Cardiac fibroblast (primary cell): ENCODE results near the gene GPR65.
A peak's percentile ranks its signal among the peaks of the same experiment; 100 is the strongest.

Source experiments
- DNase-seq, 2 donors: peaks; one replicate each; pipeline versions ENCODE4 v3.0.0 to v3.0.0-alpha.2; 2010; ENCODE audit warnings: low read depth in 2 of 2
- H3K4me3 ChIP-seq, 2 donors: replicated peaks in 1 of 2; 1 replicate in 1 of 2; 2 replicates in 1 of 2; pipeline ENCODE4 v1.5.1; 2011; ENCODE audit warnings: low read depth in 2 of 2, low read length in 2 of 2, mild to moderate bottlenecking in 2 of 2, moderate library complexity in 1 of 2
- TF ChIP-seq, protein P1 (sequence below): IDR thresholded peaks from one replicate; pipeline ENCODE4 v1.5.1; 2011; ENCODE audit warnings: low read depth, mild to moderate bottlenecking, low read length, inconsistent platforms

Gene GPR65, protein sequence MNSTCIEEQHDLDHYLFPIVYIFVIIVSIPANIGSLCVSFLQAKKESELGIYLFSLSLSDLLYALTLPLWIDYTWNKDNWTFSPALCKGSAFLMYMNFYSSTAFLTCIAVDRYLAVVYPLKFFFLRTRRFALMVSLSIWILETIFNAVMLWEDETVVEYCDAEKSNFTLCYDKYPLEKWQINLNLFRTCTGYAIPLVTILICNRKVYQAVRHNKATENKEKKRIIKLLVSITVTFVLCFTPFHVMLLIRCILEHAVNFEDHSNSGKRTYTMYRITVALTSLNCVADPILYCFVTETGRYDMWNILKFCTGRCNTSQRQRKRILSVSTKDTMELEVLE

DNA sequence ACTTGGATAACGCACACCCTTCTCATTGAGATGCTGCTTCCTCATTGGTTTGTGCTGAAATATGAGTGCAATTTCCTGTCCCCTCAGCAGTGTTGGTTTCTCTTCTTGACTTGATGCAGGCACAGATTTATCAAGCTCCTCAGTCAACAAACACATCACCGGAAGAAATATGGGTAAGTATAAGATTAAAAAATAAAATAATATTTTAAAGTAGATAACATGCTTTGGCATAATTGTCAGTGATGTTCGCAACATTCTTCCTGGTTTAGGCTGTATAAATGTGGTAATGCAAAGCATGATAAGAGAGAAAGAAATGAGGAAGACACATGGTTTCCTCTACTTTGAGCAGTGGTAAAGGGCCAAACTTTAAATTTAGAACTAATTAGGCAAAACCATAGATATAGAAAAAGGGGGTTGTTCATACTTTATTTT, at the start of gene GPR65:
GPR65 (plus strand) TSS at position 86 of the 432 bp plus-strand sequence. CDS start 5,713 bp downstream, outside the sequence.
- H3K4me3 ChIP-seq, result no peak within 1 kb of the TSS
- TF ChIP-seq, protein P1, sequence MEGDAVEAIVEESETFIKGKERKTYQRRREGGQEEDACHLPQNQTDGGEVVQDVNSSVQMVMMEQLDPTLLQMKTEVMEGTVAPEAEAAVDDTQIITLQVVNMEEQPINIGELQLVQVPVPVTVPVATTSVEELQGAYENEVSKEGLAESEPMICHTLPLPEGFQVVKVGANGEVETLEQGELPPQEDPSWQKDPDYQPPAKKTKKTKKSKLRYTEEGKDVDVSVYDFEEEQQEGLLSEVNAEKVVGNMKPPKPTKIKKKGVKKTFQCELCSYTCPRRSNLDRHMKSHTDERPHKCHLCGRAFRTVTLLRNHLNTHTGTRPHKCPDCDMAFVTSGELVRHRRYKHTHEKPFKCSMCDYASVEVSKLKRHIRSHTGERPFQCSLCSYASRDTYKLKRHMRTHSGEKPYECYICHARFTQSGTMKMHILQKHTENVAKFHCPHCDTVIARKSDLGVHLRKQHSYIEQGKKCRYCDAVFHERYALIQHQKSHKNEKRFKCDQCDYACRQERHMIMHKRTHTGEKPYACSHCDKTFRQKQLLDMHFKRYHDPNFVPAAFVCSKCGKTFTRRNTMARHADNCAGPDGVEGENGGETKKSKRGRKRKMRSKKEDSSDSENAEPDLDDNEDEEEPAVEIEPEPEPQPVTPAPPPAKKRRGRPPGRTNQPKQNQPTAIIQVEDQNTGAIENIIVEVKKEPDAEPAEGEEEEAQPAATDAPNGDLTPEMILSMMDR, result no peak
- peak; percentile 49 to 51 for DNase-seq

DNA sequence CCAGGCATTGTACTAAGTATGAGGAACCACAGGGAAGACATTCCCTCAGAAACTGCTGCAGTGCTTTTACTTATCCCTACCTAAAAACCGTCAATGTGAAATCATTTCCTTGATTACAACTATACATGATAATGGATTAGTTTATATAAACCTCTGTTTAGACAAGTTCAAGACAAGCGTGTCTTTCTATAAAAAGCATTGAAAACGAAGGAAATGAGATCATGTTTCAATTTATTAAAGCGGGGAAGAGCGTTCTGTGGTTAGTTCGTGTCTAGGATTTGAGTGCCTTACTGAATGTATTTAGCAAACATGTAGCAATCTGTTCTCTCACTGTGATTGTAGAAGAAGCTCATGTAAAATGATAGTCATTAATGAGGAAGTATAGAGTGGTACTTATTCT, 49.4 kb upstream of the GPR65 start:
- no peak overlapping the region for H3K4me3 ChIP-seq
- no peak for DNase-seq
- TF ChIP-seq, protein P1, result no peak

DNA sequence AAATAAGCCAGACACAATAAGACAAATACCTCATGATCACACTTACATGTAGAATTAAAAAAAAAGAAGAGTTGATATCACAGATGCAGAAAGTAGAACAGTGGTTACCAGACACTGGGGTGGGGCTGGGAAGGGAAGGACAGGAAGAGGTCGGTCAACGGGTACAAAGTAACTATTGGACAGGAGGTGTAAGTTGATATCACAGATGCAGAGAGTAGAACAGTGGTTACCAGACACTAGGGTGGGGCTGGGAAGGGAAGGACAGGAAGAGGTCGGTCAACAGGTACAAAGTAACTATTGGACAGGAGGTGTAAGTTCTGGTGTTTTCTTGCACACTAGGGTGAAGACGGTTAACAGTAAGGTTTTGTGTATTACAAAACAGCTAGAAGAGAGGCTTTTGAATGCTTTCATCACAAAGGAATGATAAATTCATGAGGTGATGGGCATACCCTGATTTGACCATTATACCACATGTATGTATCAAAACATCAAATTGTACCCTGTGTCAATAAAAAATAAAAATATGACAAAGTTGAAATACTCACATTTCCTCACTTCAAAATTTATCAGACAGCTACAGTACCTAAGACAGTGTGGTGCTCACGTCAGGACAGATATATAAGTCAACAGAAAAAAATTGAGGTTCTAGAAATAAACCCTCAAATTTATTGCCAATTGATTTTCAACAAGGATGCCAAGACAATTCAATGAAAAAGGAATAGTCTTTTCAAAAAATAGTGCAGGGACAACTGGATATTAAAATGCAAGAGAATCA, 44.7 kb upstream of the GPR65 start:
- no peak overlapping the region for H3K4me3 ChIP-seq
- DNase-seq, result no peak
- TF ChIP-seq, protein P1, result no peak

DNA sequence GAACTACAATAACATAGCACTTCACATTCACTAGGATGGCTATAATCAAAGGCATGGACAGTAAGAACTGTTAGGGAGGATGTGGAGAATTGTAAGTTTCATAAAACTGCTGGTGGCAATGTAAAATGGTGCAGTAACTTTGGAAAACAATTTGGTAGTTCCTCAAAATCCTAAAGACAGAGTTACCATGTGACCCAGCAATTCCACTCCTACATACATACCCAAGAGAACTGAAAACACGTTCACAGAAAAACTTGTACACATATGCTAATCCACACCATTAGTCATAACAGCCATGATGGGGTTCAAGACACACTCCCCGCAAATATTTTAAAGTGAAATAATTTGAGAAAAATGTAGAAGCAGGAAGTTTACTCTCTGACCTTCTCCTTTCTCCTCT, 43.7 kb upstream of the GPR65 start:
- no peak overlapping the region for H3K4me3 ChIP-seq
- no peak for DNase-seq
- TF ChIP-seq, protein P1, result no peak

DNA sequence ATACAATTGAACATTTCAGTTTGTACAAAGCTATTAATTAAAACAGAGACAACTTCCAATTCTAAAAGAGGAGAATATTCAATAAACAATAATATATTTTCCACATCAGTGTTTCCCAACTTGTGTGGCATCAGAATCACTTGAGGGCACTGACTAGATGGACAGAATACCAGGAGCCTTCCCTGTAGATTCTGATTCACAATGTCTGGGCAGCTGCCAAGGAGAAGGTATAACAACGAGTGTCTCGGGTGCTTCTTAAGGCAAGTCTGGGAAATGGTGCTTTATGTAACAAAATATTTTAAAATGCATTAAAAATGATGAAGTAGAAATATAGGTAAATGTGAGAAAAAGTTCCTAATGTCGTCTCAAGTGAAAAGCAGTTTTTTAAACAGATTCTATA, 38.1 kb upstream of the GPR65 start:
- H3K4me3 ChIP-seq, result no peak overlapping the region
- peak in 1 of 2 donors; percentile 36 for DNase-seq
- TF ChIP-seq, protein P1, result no peak

DNA sequence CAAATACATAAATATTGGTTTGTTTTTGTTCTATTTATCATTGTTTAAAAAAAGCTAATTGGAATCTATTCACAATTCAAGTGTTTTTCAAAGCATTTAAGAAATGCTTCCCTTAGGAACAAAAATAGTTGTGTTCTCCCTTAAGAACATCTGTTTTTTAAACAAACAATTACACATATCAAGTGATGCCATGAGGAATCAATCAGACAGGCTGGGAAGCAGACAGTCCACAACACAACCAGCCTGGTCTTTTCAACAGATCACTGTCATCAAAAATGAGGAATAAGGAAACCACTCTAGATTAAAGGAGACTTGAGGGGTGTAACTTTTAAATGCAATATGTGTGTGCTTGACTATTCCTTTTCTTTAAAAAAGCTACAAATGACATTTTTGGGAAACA, 37.4 kb upstream of the GPR65 start:
- no peak overlapping the region for H3K4me3 ChIP-seq
- TF ChIP-seq, protein P1, result no peak
- no peak for DNase-seq
